GM18861 (cell line): ENCODE measurements around the gene OR52J3.

Experiments
- ATAC-seq: cut with Tn5 transposase; IDR thresholded peaks from one replicate; pipeline ENCODE4 v1.9.1; 2021; ENCODE audit not compliant: unreplicated experiment

The OR52J3 gene

GRCh38 chr11:5092821-5093585 lies 46.7 kb downstream of the OR52J3 start:
- no peak for ATAC-seq

GRCh38 chr11:5096011-5096410 lies 49.7 kb downstream of the OR52J3 start:
- no peak for ATAC-seq
